A549 (cell line): ENCODE data around the gene COL13A1. TPM values are rescaled to one million over a fixed set of nuclear protein-coding genes. Genes with fewer than 3 reads are reported as not detected.

Experiments used
- ATAC-seq, 2 experiments: fragments of 200-7000 bp in 1 of 2; fragments of >200 bp in 1 of 2; cut with Nextera tagmentation in 1 of 2; cut with Tn5 transposase in 1 of 2; 3 replicates each; pipeline versions ENCODE4 v1.8.0 to v1.9.1; 2018 to 2020; ENCODE audit warnings: mild to moderate bottlenecking in 1 of 2, moderate library complexity in 1 of 2
- CTCF ChIA-PET: fragments of 300-600 bp; sonication (Branson Sonifier 250); formaldehyde crosslinking; extraction: SDS; loops from one replicate; lab custom pipeline; 2021; ENCODE audit warnings: antibody characterized with exemption, inconsistent platforms; lab: Yijun Ruan, JAX
- POLR2A ChIA-PET: fragments of 350-600 bp; formaldehyde crosslinking; extraction: SDS; loops from one replicate; lab custom pipeline; 2021; ENCODE audit warnings: antibody characterized with exemption, inconsistent platforms; lab: Yijun Ruan, JAX
- DNase-seq, 2 experiments: peaks; one replicate each; pipeline versions ENCODE4 v3.0.0 to v3.0.0-alpha.2; 2011 to 2016; ENCODE audit warnings: low read depth in 1 of 2, low spot score in 1 of 2
- FAIRE-seq: peaks from 2 replicates; lab custom pipeline; 2011; peaks lifted over from hg19 to GRCh38; lab: Jason Lieb, UNC
- H3K27ac ChIP-seq, 2 experiments: fragments of >200 bp; sonication (Bioruptor Twin); formaldehyde crosslinking; 3 replicates each; pipeline ENCODE4 v1.5.1; 2016 to 2017
- H3K4me1 ChIP-seq: fragments of >200 bp; sonication (Bioruptor Twin); formaldehyde crosslinking; 3 replicates; pipeline ENCODE4 v1.6.1; 2016
- H3K4me2 ChIP-seq: fragments of >200 bp; sonication (Bioruptor Twin); formaldehyde crosslinking; 3 replicates; pipeline ENCODE4 v1.6.1; 2016
- H3K4me3 ChIP-seq: fragments of >200 bp; sonication (Bioruptor Twin); formaldehyde crosslinking; 3 replicates; pipeline ENCODE4 v1.5.1; 2016
- H3K9me3 ChIP-seq: fragments of >200 bp; sonication (Bioruptor Twin); formaldehyde crosslinking; 3 replicates; pipeline ENCODE4 v1.6.1; 2016
- ATOH8 ChIP-seq: fragments of 250-450 bp; sonication (Bioruptor Pico); IDR thresholded peaks from 2 replicates; pipeline ENCODE4 v1.5.0; 2020; ENCODE audit warnings: low read depth, mild to moderate bottlenecking, moderate library complexity
- ELK1 ChIP-seq: fragments of 150-350 bp; IDR thresholded peaks from 2 replicates; pipeline ENCODE4 v1.6.1; 2014; ENCODE audit warnings: low read depth, mild to moderate bottlenecking, low read length
- EP300 ChIP-seq, 2 experiments: fragments of >200 bp; sonication (Bioruptor Twin); formaldehyde crosslinking; IDR thresholded peaks; 2 replicates in 1 of 2; 3 replicates in 1 of 2; pipeline ENCODE4 v1.6.1; 2016 to 2017
- ESRRA ChIP-seq: fragments of 150-350 bp; IDR thresholded peaks from 2 replicates; pipeline ENCODE4 v1.6.1; 2014; ENCODE audit warnings: mild to moderate bottlenecking, low read length, borderline replicate concordance
- FOSL2 ChIP-seq, 2 experiments: fragments of 450-650 bp in 1 of 2; fragments of >200 bp in 1 of 2; sonication (Bioruptor Twin) in 1 of 2; formaldehyde crosslinking; IDR thresholded peaks; 2 replicates each; pipeline versions ENCODE4 v1.5.0 to v1.6.1; 2016 to 2020; ENCODE audit warnings: mild to moderate bottlenecking in 1 of 2, moderate library complexity in 1 of 2
- GATA3 ChIP-seq: IDR thresholded peaks from 2 replicates; pipeline ENCODE4 v1.6.1; 2012; ENCODE audit warnings: borderline replicate concordance
- HMGXB4 ChIP-seq: fragments of 250-450 bp; sonication (Bioruptor Pico); IDR thresholded peaks from 2 replicates; pipeline ENCODE4 v1.5.0; 2021; ENCODE audit warnings: mild to moderate bottlenecking, moderate library complexity, borderline replicate concordance
- HOXA7 ChIP-seq: fragments of 250-450 bp; sonication (Bioruptor Pico); IDR thresholded peaks from 2 replicates; pipeline ENCODE4 v1.5.0; 2020; ENCODE audit warnings: mild to moderate bottlenecking, moderate library complexity
- JUN ChIP-seq, 2 experiments: fragments of >200 bp; sonication (Bioruptor Twin); formaldehyde crosslinking; IDR thresholded peaks; 2 replicates in 1 of 2; 3 replicates in 1 of 2; pipeline ENCODE4 v1.6.1; 2016 to 2017
- JUNB ChIP-seq: fragments of >200 bp; sonication (Bioruptor Twin); formaldehyde crosslinking; IDR thresholded peaks from 2 replicates; pipeline ENCODE4 v1.6.1; 2016
- KDM5A ChIP-seq: fragments of 200-600 bp; sonication (generic); IDR thresholded peaks from 2 replicates; pipeline ENCODE4 v1.6.1; 2016; ENCODE audit warnings: antibody characterized with exemption, mild to moderate bottlenecking
- MAFK ChIP-seq: fragments of 450-650 bp; IDR thresholded peaks from 2 replicates; pipeline ENCODE4 v1.6.1; 2014; ENCODE audit not compliant: partially characterized antibody
- MAX ChIP-seq: IDR thresholded peaks from 2 replicates; pipeline ENCODE4 v1.6.1; 2012
- POLR2AphosphoS2 ChIP-seq: conservative IDR thresholded peaks from 2 replicates; pipeline ENCODE4 v1.6.1; 2012; ENCODE audit warnings: low read length, improper control_type of control experiment, inconsistent platforms
- RAD21 ChIP-seq, 2 experiments: fragments of >200 bp in 1 of 2; sonication (Bioruptor Twin) in 1 of 2; formaldehyde crosslinking in 1 of 2; IDR thresholded peaks in 1 of 2; conservative IDR thresholded peaks in 1 of 2; 2 replicates in 1 of 2; 3 replicates in 1 of 2; pipeline ENCODE4 v1.6.1; 2012 to 2018; ENCODE audit warnings: inconsistent platforms in 1 of 2
- REST ChIP-seq: fragments of 200-600 bp; sonication (generic); IDR thresholded peaks from 2 replicates; pipeline ENCODE4 v1.6.1; 2016; ENCODE audit warnings: antibody characterized with exemption, mild to moderate bottlenecking, moderate library complexity
- ZFP36 ChIP-seq: fragments of 450-650 bp; IDR thresholded peaks from 2 replicates; pipeline ENCODE4 v1.6.1; 2014; ENCODE audit warnings: borderline replicate concordance; ENCODE audit not compliant: partially characterized antibody
- ZSCAN20 ChIP-seq: fragments of 250-450 bp; sonication (Bioruptor Pico); IDR thresholded peaks from 2 replicates; pipeline ENCODE4 v1.8.0; 2022; ENCODE audit warnings: mild to moderate bottlenecking, moderate library complexity
- WGBS: methylation state at CpG from one replicate; pipeline ENCODE4 v1.1.6; 2017; ENCODE audit errors: missing lambda C conversion rate; 5-methylcytosine and 5-hydroxymethylcytosine counted together
- polyA plus RNA-seq, 4 experiments: library from polyadenylated mRNA; depleted of rRNA in 3 of 4; stranded (reverse); fragments of >200 nt; fragmentation: RNase III in 1 of 4; extraction: RNeasy Plus Mini Kit Qiagen cat#74134 plus additional on column Dnase treatment in 1 of 4; gene quantifications; 2 replicates in 3 of 4; 3 replicates in 1 of 4; pipeline ENCODE4 v1.2.3, GENCODE V29; 2011 to 2017

Gene COL13A1
- polyA plus RNA-seq, 2 of the 4 experiments (the other 2 are of a cell fraction), result 0.08 to 0.27 TPM

- peaks cover 4% of the 10 kb centered on the region; the same call in 1 of the 3 replicates for H3K9me3 ChIP-seq
- H3K27ac ChIP-seq, result no peak overlapping the region
- H3K4me3 ChIP-seq, result no peak overlapping the region
- ATAC-seq (no peak), FAIRE-seq (no peak), DNase-seq (no peak)
- WGBS, result 42% methylated on average over 3 of the region's 3 CpGs
- ChIA-PET POLR2A (no interaction called here), CTCF (interaction anchor here (0.7 to 6.5 kb wide), 6 partner anchors 10 to 794 kb away, joined by 3 to 74 read pairs (median 7); no protein-coding TSS in a partner anchor)
- H3K4me2 ChIP-seq, result no peak overlapping the region
- no peaks in the 10 kb centered on the region for H3K4me1 ChIP-seq
- TF ChIP-seq REST (no peak), GATA3 (no peak), KDM5A (no peak), JUN (IDR thresholded peaks at IDR 0.05) (no peak), MAFK (no peak), ELK1 (no peak), HOXA7 (no peak), ATOH8 (CRISPR knock-in tag) (no peak)
These were observed 126.6 kb downstream of the COL13A1 start for GRCh38 chr10:69928339-69928738.

GRCh38 chr10:69929575-69929974, 127.9 kb downstream of the COL13A1 start:
- ChIA-PET POLR2A (no interaction called here), CTCF (no interaction called here)
- no peaks in the 10 kb centered on the region for H3K4me1 ChIP-seq
- no peak overlapping the region for H3K27ac ChIP-seq
- no peak overlapping the region for H3K4me2 ChIP-seq
- no peak overlapping the region for H3K4me3 ChIP-seq
- no peak for DNase-seq
- no peak for FAIRE-seq
- TF ChIP-seq MAX (no peak), ZSCAN20 (CRISPR knock-in tag) (no peak), FOSL2 (IDR thresholded peaks at IDR 0.05) (no peak), FOSL2 (CRISPR knock-in tag; IDR thresholded peaks at IDR 0.05) (no peak), JUNB (no peak), ZFP36 (no peak), EP300 (IDR thresholded peaks at IDR 0.05) (no peak), RAD21 (conservative IDR thresholded peaks at IDR 0.05 in 1 of 2, IDR thresholded peaks at IDR 0.05 in 1 of 2) (no peak), KDM5A (no peak), POLR2AphosphoS2 (no peak), ESRRA (no peak), HMGXB4 (CRISPR knock-in tag) (no peak)
- no peak for ATAC-seq
- 53% methylated on average over 3 of the region's 3 CpGs for WGBS
- H3K9me3 ChIP-seq, result peaks cover 4% of the 10 kb centered on the region; the same call in 1 of the 3 replicates
